Rectal smooth muscle tissue (tissue), 1 donor: ENCODE results near the gene SPEF2.

ENCODE experiments used
- H3K27ac ChIP-seq: one replicate; pipeline ENCODE4 v1.7.0; 2013; ENCODE audit warnings: low read depth, low read length, inconsistent platforms
- H3K27me3 ChIP-seq: one replicate; pipeline ENCODE4 v1.7.0; 2013; ENCODE audit warnings: low read length; ENCODE audit not compliant: control insufficient read depth, insufficient read depth
- H3K36me3 ChIP-seq: one replicate; pipeline ENCODE4 v1.7.0; 2013; ENCODE audit warnings: low read length; ENCODE audit not compliant: control insufficient read depth, insufficient read depth
- H3K4me1 ChIP-seq: one replicate; pipeline ENCODE4 v1.7.0; 2013; ENCODE audit warnings: low read length; ENCODE audit not compliant: control insufficient read depth, insufficient read depth
- H3K4me3 ChIP-seq: one replicate; pipeline ENCODE4 v1.7.0; 2013; ENCODE audit warnings: low read length
- H3K9ac ChIP-seq: one replicate; pipeline ENCODE4 v1.7.0; 2013; ENCODE audit warnings: low read length

Gene SPEF2

GRCh38 chr5:35626108-35626507 lies 8.4 kb downstream of the SPEF2 start:
- Histone ChIP-seq H3K4me3 (no peak overlapping the region), H3K27ac (no peak overlapping the region), H3K27me3 (no peaks in the 10 kb centered on the region), H3K9ac (no peak overlapping the region), H3K4me1 (no peaks in the 10 kb centered on the region), H3K36me3 (peaks cover 3% of the 10 kb centered on the region)

GRCh38 chr5:35626553-35626952 lies 8.9 kb downstream of the SPEF2 start:
- Histone ChIP-seq H3K4me1 (no peaks in the 10 kb centered on the region), H3K4me3 (no peak overlapping the region), H3K27ac (no peak overlapping the region), H3K9ac (no peak overlapping the region), H3K36me3 (peaks cover 3% of the 10 kb centered on the region), H3K27me3 (no peaks in the 10 kb centered on the region)

GRCh38 chr5:35634326-35634725 lies 16.7 kb downstream of the SPEF2 start:
- Histone ChIP-seq H3K9ac (no peak overlapping the region), H3K27ac (no peak overlapping the region), H3K27me3 (no peaks in the 10 kb centered on the region), H3K4me1 (no peaks in the 10 kb centered on the region), H3K4me3 (no peak overlapping the region), H3K36me3 (peaks cover 3% of the 10 kb centered on the region)

- Histone ChIP-seq H3K27ac (no peak overlapping the region), H3K4me1 (no peaks in the 10 kb centered on the region), H3K9ac (no peak overlapping the region), H3K4me3 (no peak overlapping the region), H3K27me3 (no peaks in the 10 kb centered on the region), H3K36me3 (no peaks in the 10 kb centered on the region)
Measured at GRCh38 chr5:35640623-35641022, 23.0 kb downstream of the SPEF2 start.

GRCh38 chr5:35644543-35644942 lies 26.9 kb downstream of the SPEF2 start:
- Histone ChIP-seq H3K9ac (no peak overlapping the region), H3K27ac (no peak overlapping the region), H3K36me3 (no peaks in the 10 kb centered on the region), H3K4me3 (no peak overlapping the region), H3K4me1 (no peaks in the 10 kb centered on the region), H3K27me3 (no peaks in the 10 kb centered on the region)

GRCh38 chr5:35647128-35647527 lies 29.5 kb downstream of the SPEF2 start:
- Histone ChIP-seq H3K36me3 (no peaks in the 10 kb centered on the region), H3K27me3 (no peaks in the 10 kb centered on the region), H3K9ac (no peak overlapping the region), H3K4me1 (no peaks in the 10 kb centered on the region), H3K27ac (no peak overlapping the region), H3K4me3 (no peak overlapping the region)

GRCh38 chr5:35647712-35648111 lies 30.0 kb downstream of the SPEF2 start:
- Histone ChIP-seq H3K4me1 (no peaks in the 10 kb centered on the region), H3K27ac (no peak overlapping the region), H3K36me3 (no peaks in the 10 kb centered on the region), H3K4me3 (no peak overlapping the region), H3K27me3 (no peaks in the 10 kb centered on the region), H3K9ac (no peak overlapping the region)

GRCh38 chr5:35651002-35651756 lies 33.5 kb downstream of the SPEF2 start:
- Histone ChIP-seq H3K36me3 (no peaks in the 10 kb centered on the region), H3K9ac (no peak overlapping the region), H3K4me3 (no peak overlapping the region), H3K27me3 (no peaks in the 10 kb centered on the region), H3K27ac (no peak overlapping the region), H3K4me1 (no peaks in the 10 kb centered on the region)

- Histone ChIP-seq H3K27ac (no peak overlapping the region), H3K4me1 (no peaks in the 10 kb centered on the region), H3K27me3 (no peaks in the 10 kb centered on the region), H3K4me3 (no peak overlapping the region), H3K36me3 (peaks cover 2% of the 10 kb centered on the region), H3K9ac (no peak overlapping the region)
Measured at GRCh38 chr5:35656721-35657120, 39.1 kb downstream of the SPEF2 start.

GRCh38 chr5:35657877-35658276 lies 40.2 kb downstream of the SPEF2 start:
- Histone ChIP-seq H3K9ac (no peak overlapping the region), H3K4me1 (no peaks in the 10 kb centered on the region), H3K27me3 (no peaks in the 10 kb centered on the region), H3K4me3 (no peak overlapping the region), H3K36me3 (peaks cover 2% of the 10 kb centered on the region), H3K27ac (no peak overlapping the region)

- Histone ChIP-seq H3K4me1 (no peaks in the 10 kb centered on the region), H3K27me3 (no peaks in the 10 kb centered on the region), H3K36me3 (peaks cover 4% of the 10 kb centered on the region), H3K4me3 (no peak overlapping the region), H3K27ac (no peak overlapping the region), H3K9ac (no peak overlapping the region)
Measured at GRCh38 chr5:35659556-35659955, 41.9 kb downstream of the SPEF2 start.

- Histone ChIP-seq H3K4me3 (no peak overlapping the region), H3K36me3 (peaks cover 4% of the 10 kb centered on the region), H3K27ac (no peak overlapping the region), H3K4me1 (no peaks in the 10 kb centered on the region), H3K27me3 (no peaks in the 10 kb centered on the region), H3K9ac (no peak overlapping the region)
Measured at GRCh38 chr5:35660451-35660850, 42.8 kb downstream of the SPEF2 start.

GRCh38 chr5:35664584-35664983 lies 46.9 kb downstream of the SPEF2 start:
- H3K27me3 ChIP-seq = no peaks in the 10 kb centered on the region
- no peak overlapping the region for H3K9ac ChIP-seq
- H3K4me1 ChIP-seq = no peaks in the 10 kb centered on the region
- H3K27ac ChIP-seq = no peak overlapping the region
- no peak overlapping the region for H3K4me3 ChIP-seq
- peaks cover 4% of the 10 kb centered on the region for H3K36me3 ChIP-seq
